H1 (cell line): ENCODE measurements around the gene TMCO2. TPM values are rescaled to one million over a fixed set of nuclear protein-coding genes. Genes with fewer than 3 reads are reported as not detected.

ENCODE experiments used
- RBBP5 ChIP-seq: IDR thresholded peaks from 2 replicates; pipeline ENCODE4 v1.7.1; 2012; ENCODE audit warnings: low read depth, mild to moderate bottlenecking, inconsistent platforms, low read length, moderate library complexity, borderline replicate concordance
- polyA plus RNA-seq, 7 experiments: library from polyadenylated mRNA; depleted of rRNA in 3 of 7; stranded (reverse) in 5 of 7; unstranded in 2 of 7; fragments of >200 nt in 5 of 7; fragments of 200-250 nt in 2 of 7; gene quantifications; 1 replicate in 5 of 7; 2 replicates in 1 of 7; 4 replicates in 1 of 7; pipeline versions ENCODE4 v1.2.1 to v1.2.3, GENCODE V29; 2011 to 2013; ENCODE audit warnings: missing spikeins in 2 of 7, mixed read lengths in 2 of 7
- total RNA-seq: library from RNA; stranded (reverse); fragmentation: NEBNext Ultra II Directional; extraction: Animal tissue kit (Norgen Biotek cat#: 25700); gene quantifications from 2 replicates; pipeline ENCODE4 v1.2.1, GENCODE V29; 2021

TMCO2 gene
- total and polyA plus RNA-seq, 2 of the 8 experiments (the other 6 are each of a cell fraction or from before 2014, with no cell fraction given) = not detected

GRCh38 chr1:40273547-40274166 is 25.9 kb downstream of the TMCO2 start (continued):
- no peak for TF ChIP-seq RBBP5
